Heart left ventricle (tissue), 13 donors: ENCODE measurements around the gene SLC14A1.

Source experiments
- CTCF ChIP-seq, 12 donors: fragments of 200-600 bp; sonication (generic) in 4 of 12; IDR thresholded peaks; one replicate each; pipeline versions ENCODE4 v1.5.0 to v1.8.0; 2018 to 2022; ENCODE audit warnings: antibody characterized with exemption in 12 of 12, mild to moderate bottlenecking in 5 of 12
- POLR2A ChIP-seq, 2 donors: fragments of 450-650 bp; IDR thresholded peaks; one replicate each; pipeline ENCODE4 v1.6.1; 2017; ENCODE audit warnings: antibody characterized with exemption in 2 of 2, mild to moderate bottlenecking in 2 of 2, moderate library complexity in 2 of 2
- donor health status: ischemic (EF 13 %, LVEDD 7.1; RV severe dilation, severe dysfunction).
- donor health status: DM: no; HTN: yes; CAD: no.
- donor health status: DM: no; HTN: no; CAD: no.
- donor health status: ischemic (EF 25% LVEDD 6.9; RV normal size, moderate dysfunction).
- donor health status: ischemic (EF 25% LVEDD 5.7; RV mildly dilated, moderate dysfunction).
- donor health status: ischemic (EF 35%, LVEDD 5.7; RV mildly dilated, moderate dysfunction).
- donor health status: nonischemic (EF 11% LVEDD 7.7; RV severe dilation, severe dysfunction).
- donor health status: DM: yes; HTN: yes; CAD: no.
- donor health status: PGD.
- donor health status: ischemic (EF 29% LVEDD 5.4; RV normal size, mild dysfunction).
- donor health status: nonischemic (EF 23%, LVEDD 6.1; RV moderate dilation, normal function).

GRCh38 chr18:45792506-45793263 lies 68.7 kb downstream of the SLC14A1 start:
- no peak for TF ChIP-seq CTCF (IDR thresholded peaks at IDR 0.05)
- TF ChIP-seq POLR2A (IDR thresholded peaks at IDR 0.05): no peak
